ENCODE results near the gene PHETA1. TPM values are rescaled to one million over a fixed set of nuclear protein-coding genes. Genes with fewer than 3 reads are reported as not detected.

PHETA1 gene, protein sequence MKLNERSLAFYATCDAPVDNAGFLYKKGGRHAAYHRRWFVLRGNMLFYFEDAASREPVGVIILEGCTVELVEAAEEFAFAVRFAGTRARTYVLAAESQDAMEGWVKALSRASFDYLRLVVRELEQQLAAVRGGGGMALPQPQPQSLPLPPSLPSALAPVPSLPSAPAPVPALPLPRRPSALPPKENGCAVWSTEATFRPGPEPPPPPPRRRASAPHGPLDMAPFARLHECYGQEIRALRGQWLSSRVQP
- total RNA-seq (2014; rRNA removed; shearing (Covaris generic)), result 12.9 and 15.4 TPM in 2 replicates
- polyA plus RNA-seq (2016; fragmentation: Nextera tagmentation; extraction: Ambion mirVana), result 4.8 and 5.3 TPM in 2 replicates
- long read RNA-seq, partial matches to known transcripts, result 0 of 3 reads
- long read RNA-seq, other reads (novel, unspliced or antisense), result 3 of 3 reads

DNA sequence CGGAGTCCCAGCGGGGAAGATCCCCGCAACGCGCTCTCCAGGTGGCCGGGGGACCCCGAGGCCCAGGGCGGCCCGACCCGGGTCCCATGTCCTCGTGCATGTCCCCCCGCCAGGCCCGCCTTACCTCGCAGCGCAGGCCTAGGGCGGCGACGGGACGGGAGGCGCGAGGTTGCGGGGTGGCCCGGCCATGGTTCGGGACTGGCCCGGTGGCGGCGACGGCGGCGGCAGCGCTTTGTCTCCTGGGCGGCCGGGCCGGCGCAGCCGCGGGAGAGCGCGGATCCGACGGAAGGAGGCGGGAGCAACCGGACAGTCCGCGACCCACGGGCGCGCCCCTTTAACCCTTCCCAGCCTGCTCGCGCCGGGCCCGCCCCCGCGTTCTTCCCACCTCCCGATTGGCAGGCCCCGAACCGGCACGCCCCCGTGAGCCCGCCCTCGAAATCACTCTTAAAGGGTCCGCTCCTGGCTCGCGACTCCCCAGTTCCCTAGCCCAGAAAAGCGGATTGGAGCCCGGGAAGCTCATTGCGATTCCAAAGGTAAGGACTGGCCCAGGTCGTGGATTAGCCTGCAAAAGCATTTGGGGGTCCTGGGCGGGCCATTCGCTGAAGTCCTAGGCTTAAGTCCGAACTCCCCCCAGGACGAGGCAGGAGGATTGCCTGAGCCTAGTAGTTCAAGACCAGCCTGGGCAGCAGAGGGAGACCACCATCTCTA, at the start of gene PHETA1:
PHETA1 (minus strand) TSS at position 308 of the 708 bp plus-strand sequence. CDS start 5,668 bp downstream, outside the sequence.
- peak; percentile 96 for ATAC-seq
- DNase-seq (ENCODE audit: low spot score), result peak; percentile 96
- TF ChIP-seq, protein P1, sequence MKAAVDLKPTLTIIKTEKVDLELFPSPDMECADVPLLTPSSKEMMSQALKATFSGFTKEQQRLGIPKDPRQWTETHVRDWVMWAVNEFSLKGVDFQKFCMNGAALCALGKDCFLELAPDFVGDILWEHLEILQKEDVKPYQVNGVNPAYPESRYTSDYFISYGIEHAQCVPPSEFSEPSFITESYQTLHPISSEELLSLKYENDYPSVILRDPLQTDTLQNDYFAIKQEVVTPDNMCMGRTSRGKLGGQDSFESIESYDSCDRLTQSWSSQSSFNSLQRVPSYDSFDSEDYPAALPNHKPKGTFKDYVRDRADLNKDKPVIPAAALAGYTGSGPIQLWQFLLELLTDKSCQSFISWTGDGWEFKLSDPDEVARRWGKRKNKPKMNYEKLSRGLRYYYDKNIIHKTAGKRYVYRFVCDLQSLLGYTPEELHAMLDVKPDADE (IDR thresholded peaks at IDR 0.05), result no peak
- 0 out of 2 replicates have a peak, but pooled peaks have one; percentile 33 for TF ChIP-seq POLR2AphosphoS5 (IDR thresholded peaks at IDR 0.05; ENCODE audit: low read depth)
- no peak for TF ChIP-seq ZNF331 (CRISPR knock-in tag; IDR thresholded peaks at IDR 0.05; ENCODE audit: low read depth)
- Histone ChIP-seq H3K27me3 (ENCODE audit: insufficient read depth) (peaks cover 9% of the 10 kb centered on the region; the same call in 1 of the 2 replicates), H3K4me1 (ENCODE audit: insufficient read depth) (peaks cover 7% of the 10 kb centered on the region; the same call in 1 of the 2 replicates), H3K9me2 (ENCODE audit: insufficient read depth) (no peaks in the 10 kb centered on the region), H3K4me3 (peak within 1 kb of the TSS; percentile 82), H3K4me2 (peak within 1 kb of the TSS; percentile 96), H2AFZ (peak within 1 kb of the TSS; percentile 99), H3K27ac (ENCODE audit: low read depth) (no peak within 1 kb of the TSS), H3K36me3 (ENCODE audit: insufficient read depth) (no peaks in the 10 kb centered on the region), H3K79me2 (replicated peaks; ENCODE audit: insufficient read depth) (no peaks in the 10 kb centered on the region), H3F3A (replicated peaks; ENCODE audit: low read depth) (no peaks in the 10 kb centered on the region), H4K20me1 (replicated peaks; ENCODE audit: insufficient read depth) (0 out of 2 replicates have a peak, but pooled peaks cover 2% of the 10 kb centered on the region)
- peaks cover 13% of the 10 kb centered on the region for H3K4me1 Mint-ChIP-seq
- H3K27ac Mint-ChIP-seq, result no peak within 1 kb of the TSS
- H3K27me3 Mint-ChIP-seq (ENCODE audit: insufficient read depth, low read depth, poor library complexity), result peaks cover 22% of the 10 kb centered on the region
- peaks cover 7% of the 10 kb centered on the region for H3K9me3 Mint-ChIP-seq
- peaks cover 1% of the 10 kb centered on the region; the same call in 1 of the 3 replicates for H3K36me3 Mint-ChIP-seq (ENCODE audit: low read depth)
- peak within 1 kb of the TSS; percentile 80 for H3K4me3 Mint-ChIP-seq

DNA sequence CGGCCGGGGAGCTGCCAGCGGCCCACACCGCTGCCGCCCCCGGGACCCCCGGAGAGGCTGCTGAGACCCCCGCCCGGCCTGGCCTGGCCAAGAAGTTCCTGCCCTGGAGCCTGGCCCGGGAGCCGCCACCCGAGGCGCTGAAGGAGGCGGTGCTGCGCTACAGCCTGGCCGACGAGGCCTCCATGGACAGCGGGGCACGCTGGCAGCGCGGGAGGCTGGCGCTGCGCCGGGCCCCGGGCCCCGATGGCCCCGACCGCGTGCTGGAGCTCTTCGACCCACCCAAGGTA, 49.6 kb upstream of the PHETA1 start:
- H3K4me3 Mint-ChIP-seq, result no peak overlapping the region
- H4K20me1 ChIP-seq (replicated peaks; ENCODE audit: insufficient read depth), result peaks cover 29% of the 10 kb centered on the region
- peaks cover 17% of the 10 kb centered on the region for H3K4me1 ChIP-seq (ENCODE audit: insufficient read depth)
- H3K27me3 ChIP-seq (ENCODE audit: insufficient read depth), result no peaks in the 10 kb centered on the region
- no peaks in the 10 kb centered on the region for H3K9me2 ChIP-seq (ENCODE audit: insufficient read depth)
- peaks cover 5% of the 10 kb centered on the region for H3F3A ChIP-seq (replicated peaks; ENCODE audit: low read depth)
- peaks cover 58% of the 10 kb centered on the region for H3K36me3 Mint-ChIP-seq (ENCODE audit: low read depth)
- H3K9me3 Mint-ChIP-seq, result no peaks in the 10 kb centered on the region
- H3K4me2 ChIP-seq, result no peak overlapping the region
- H3K27ac ChIP-seq (ENCODE audit: low read depth), result no peak overlapping the region
- H3K4me1 Mint-ChIP-seq, result peaks cover 40% of the 10 kb centered on the region
- peaks cover 91% of the 10 kb centered on the region for H3K79me2 ChIP-seq (replicated peaks; ENCODE audit: insufficient read depth)
- ATAC-seq (peak; percentile 6; the same call in 2 of the 3 replicates), DNase-seq (ENCODE audit: low spot score) (no peak)
- H3K27ac Mint-ChIP-seq, result no peak overlapping the region
- no peak overlapping the region for H3K4me3 ChIP-seq
- no peak overlapping the region for H2AFZ ChIP-seq
- H3K27me3 Mint-ChIP-seq (ENCODE audit: insufficient read depth, low read depth, poor library complexity), result peaks cover 7% of the 10 kb centered on the region
- peaks cover 14% of the 10 kb centered on the region for H3K36me3 ChIP-seq (ENCODE audit: insufficient read depth)
- TF ChIP-seq CREB1 (CRISPR knock-in tag; IDR thresholded peaks at IDR 0.05; ENCODE audit: low read depth), result no peak
- TF ChIP-seq STAT1 (IDR thresholded peaks at IDR 0.05; ENCODE audit: unreplicated experiment), result no peak
- TF ChIP-seq NANOG (IDR thresholded peaks at IDR 0.05; ENCODE audit: borderline replicate concordance), result no peak
- no peak for TF ChIP-seq JUNB (IDR thresholded peaks at IDR 0.05; ENCODE audit: unreplicated experiment)

Measured in GM23338 (cell line).